Measurements from ENCODE around the gene ZNF423.

The ZNF423 gene

GRCh38 chr16:49756775-49757558, 98.9 kb downstream of the ZNF423 start:
- Histone ChIP-seq H3K4me1 (ENCODE audit: insufficient read depth, insufficient read length) (peaks cover 20% of the 10 kb centered on the region), H3K9ac (ENCODE audit: insufficient read length, low read depth) (no peak overlapping the region), H3K4me3 (ENCODE audit: insufficient read length, low read depth) (no peak overlapping the region), H3K27me3 (ENCODE audit: insufficient read depth, insufficient read length) (no peaks in the 10 kb centered on the region), H3K9me3 (ENCODE audit: insufficient read depth, low read length) (no peaks in the 10 kb centered on the region), H3K36me3 (ENCODE audit: insufficient read depth, insufficient read length, low read length) (no peaks in the 10 kb centered on the region)
- TF ChIP-seq SUZ12 (IDR thresholded peaks at IDR 0.05; ENCODE audit: extremely low read depth, insufficient read depth, insufficient read length), result no peak
- TF ChIP-seq YY1 (IDR thresholded peaks at IDR 0.05; ENCODE audit: insufficient read depth, insufficient read length), result no peak
- no peak for TF ChIP-seq ZNF274 (IDR thresholded peaks at IDR 0.05; ENCODE audit: low read depth, low read length)
- no peak for DNase-seq (ENCODE audit: low read depth, low spot score)

GRCh38 chr16:49755716-49756505, 100.0 kb downstream of the ZNF423 start:
- Histone ChIP-seq H3K27me3 (ENCODE audit: insufficient read depth, insufficient read length) (no peaks in the 10 kb centered on the region), H3K9ac (ENCODE audit: insufficient read length, low read depth) (peak overlapping the region; percentile 27), H3K4me1 (ENCODE audit: insufficient read depth, insufficient read length) (peaks cover 24% of the 10 kb centered on the region), H3K9me3 (ENCODE audit: insufficient read depth, low read length) (no peaks in the 10 kb centered on the region), H3K36me3 (ENCODE audit: insufficient read depth, insufficient read length, low read length) (no peaks in the 10 kb centered on the region), H3K4me3 (ENCODE audit: insufficient read length, low read depth) (no peak overlapping the region)
- TF ChIP-seq YY1 (IDR thresholded peaks at IDR 0.05; ENCODE audit: insufficient read depth, insufficient read length) (no peak), SUZ12 (IDR thresholded peaks at IDR 0.05; ENCODE audit: extremely low read depth, insufficient read depth, insufficient read length) (no peak), ZNF274 (IDR thresholded peaks at IDR 0.05; ENCODE audit: low read depth, low read length) (no peak)
- DNase-seq (ENCODE audit: low read depth, low spot score), result no peak

- Histone ChIP-seq H3K9me3 (ENCODE audit: insufficient read depth, low read length) (no peaks in the 10 kb centered on the region), H3K4me1 (ENCODE audit: insufficient read depth, insufficient read length) (peaks cover 30% of the 10 kb centered on the region), H3K27me3 (ENCODE audit: insufficient read depth, insufficient read length) (no peaks in the 10 kb centered on the region), H3K9ac (ENCODE audit: insufficient read length, low read depth) (peak overlapping the region; percentile 27), H3K36me3 (ENCODE audit: insufficient read depth, insufficient read length, low read length) (no peaks in the 10 kb centered on the region), H3K4me3 (ENCODE audit: insufficient read length, low read depth) (no peak overlapping the region)
- TF ChIP-seq YY1 (IDR thresholded peaks at IDR 0.05; ENCODE audit: insufficient read depth, insufficient read length) (no peak), SUZ12 (IDR thresholded peaks at IDR 0.05; ENCODE audit: extremely low read depth, insufficient read depth, insufficient read length) (no peak), ZNF274 (IDR thresholded peaks at IDR 0.05; ENCODE audit: low read depth, low read length) (no peak)
- DNase-seq (ENCODE audit: low read depth, low spot score), result peak; percentile 40
Observed at GRCh38 chr16:49755313-49755620, 100.6 kb downstream of the ZNF423 start.

GRCh38 chr16:49754495-49755312, 101.2 kb downstream of the ZNF423 start:
- H3K27me3 ChIP-seq (ENCODE audit: insufficient read depth, insufficient read length), result no peaks in the 10 kb centered on the region
- H3K36me3 ChIP-seq (ENCODE audit: insufficient read depth, insufficient read length, low read length), result no peaks in the 10 kb centered on the region
- no peaks in the 10 kb centered on the region for H3K9me3 ChIP-seq (ENCODE audit: insufficient read depth, low read length)
- no peak for TF ChIP-seq SUZ12 (IDR thresholded peaks at IDR 0.05; ENCODE audit: extremely low read depth, insufficient read depth, insufficient read length)
- TF ChIP-seq ZNF274 (IDR thresholded peaks at IDR 0.05; ENCODE audit: low read depth, low read length), result no peak
- TF ChIP-seq YY1 (IDR thresholded peaks at IDR 0.05; ENCODE audit: insufficient read depth, insufficient read length), result no peak
- peak overlapping the region; percentile 28 for H3K9ac ChIP-seq (ENCODE audit: insufficient read length, low read depth)
- H3K4me3 ChIP-seq (ENCODE audit: insufficient read length, low read depth), result no peak overlapping the region
- H3K4me1 ChIP-seq (ENCODE audit: insufficient read depth, insufficient read length), result peaks cover 35% of the 10 kb centered on the region
- peak; percentile 90 for DNase-seq (ENCODE audit: low read depth, low spot score)

GRCh38 chr16:49750341-49751000, 105.4 kb downstream of the ZNF423 start:
- Histone ChIP-seq H3K9ac (ENCODE audit: insufficient read length, low read depth) (no peak overlapping the region), H3K36me3 (ENCODE audit: insufficient read depth, insufficient read length, low read length) (peaks cover 5% of the 10 kb centered on the region), H3K4me3 (ENCODE audit: insufficient read length, low read depth) (no peak overlapping the region), H3K27me3 (ENCODE audit: insufficient read depth, insufficient read length) (no peaks in the 10 kb centered on the region), H3K9me3 (ENCODE audit: insufficient read depth, low read length) (no peaks in the 10 kb centered on the region), H3K4me1 (ENCODE audit: insufficient read depth, insufficient read length) (peaks cover 36% of the 10 kb centered on the region)
- TF ChIP-seq ZNF274 (IDR thresholded peaks at IDR 0.05; ENCODE audit: low read depth, low read length), result no peak
- no peak for TF ChIP-seq SUZ12 (IDR thresholded peaks at IDR 0.05; ENCODE audit: extremely low read depth, insufficient read depth, insufficient read length)
- TF ChIP-seq YY1 (IDR thresholded peaks at IDR 0.05; ENCODE audit: insufficient read depth, insufficient read length), result no peak
- DNase-seq (ENCODE audit: low read depth, low spot score), result no peak

- no peak for DNase-seq (ENCODE audit: low read depth, low spot score)
- Histone ChIP-seq H3K36me3 (ENCODE audit: insufficient read depth, insufficient read length, low read length) (peaks cover 7% of the 10 kb centered on the region), H3K9me3 (ENCODE audit: insufficient read depth, low read length) (no peaks in the 10 kb centered on the region), H3K27me3 (ENCODE audit: insufficient read depth, insufficient read length) (no peaks in the 10 kb centered on the region), H3K9ac (ENCODE audit: insufficient read length, low read depth) (no peak overlapping the region), H3K4me3 (ENCODE audit: insufficient read length, low read depth) (no peak overlapping the region), H3K4me1 (ENCODE audit: insufficient read depth, insufficient read length) (peaks cover 36% of the 10 kb centered on the region)
- no peak for TF ChIP-seq ZNF274 (IDR thresholded peaks at IDR 0.05; ENCODE audit: low read depth, low read length)
- TF ChIP-seq SUZ12 (IDR thresholded peaks at IDR 0.05; ENCODE audit: extremely low read depth, insufficient read depth, insufficient read length), result no peak
- no peak for TF ChIP-seq YY1 (IDR thresholded peaks at IDR 0.05; ENCODE audit: insufficient read depth, insufficient read length)
Observed at GRCh38 chr16:49749816-49750215, 106.1 kb downstream of the ZNF423 start.
